Erythroblast (primary cell): Measurements from ENCODE around the gene NRP1.

Experiments
- GATA1 ChIP-seq: IDR thresholded peaks from 2 replicates; pipeline ENCODE4 v1.6.1; 2011; ENCODE audit warnings: low read depth, mild to moderate bottlenecking, control low read depth, low read length, moderate library complexity
- POLR2A ChIP-seq: IDR thresholded peaks from 2 replicates; pipeline ENCODE4 v1.6.1; 2011; ENCODE audit warnings: mild to moderate bottlenecking, low read length

DNA sequence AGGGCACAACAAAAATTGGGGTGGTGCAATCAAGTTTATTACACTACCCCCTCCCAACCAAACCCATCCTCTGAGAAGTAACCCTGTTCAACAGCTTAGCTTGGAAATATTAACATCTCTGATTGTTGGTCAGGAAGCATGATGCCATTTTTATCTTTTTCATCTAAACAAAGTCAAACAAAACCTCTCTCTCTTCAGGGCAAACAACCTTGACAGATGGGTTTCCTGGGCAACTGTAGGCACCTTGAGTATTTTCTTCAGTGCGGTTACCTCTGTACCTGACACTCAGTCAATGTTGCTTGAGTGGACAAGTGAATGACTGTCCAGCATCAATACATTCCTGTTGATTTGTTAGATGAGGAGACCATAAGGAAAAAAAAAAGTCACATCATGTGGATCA is 183.6 kb downstream of the NRP1 start:
- TF ChIP-seq POLR2A: no peak
- TF ChIP-seq GATA1: no peak
